ENCODE measurements around the gene KCNQ2. TPM values are rescaled to one million over a fixed set of nuclear protein-coding genes. Genes with fewer than 3 reads are reported as not detected.

The KCNQ2 gene
- total RNA-seq, 4 donors from 2014 or later, result not detected

DNA sequence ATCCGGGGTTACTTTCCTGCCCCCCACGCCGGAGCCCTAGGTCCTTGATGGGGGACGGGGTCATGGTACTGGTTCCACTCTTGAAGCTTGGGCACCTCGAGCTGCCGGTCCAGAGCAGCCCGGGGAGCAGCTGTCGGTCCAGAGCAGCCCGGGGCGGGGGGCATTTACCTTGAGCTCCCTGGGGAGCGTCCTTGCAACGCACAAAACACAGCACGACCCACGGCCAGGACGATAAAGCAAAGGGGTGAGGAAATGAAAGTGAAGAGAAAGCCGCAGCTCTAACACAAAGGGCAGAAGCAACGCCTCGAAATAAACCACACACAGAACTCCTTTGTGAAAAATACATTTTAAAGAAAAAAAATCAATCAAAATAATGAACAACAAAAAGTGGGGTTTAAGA, 39.1 kb downstream of the KCNQ2 start:
- ATAC-seq (ENCODE audit: low FRiP score), result no peak
- no peak for DNase-seq (ENCODE audit: low spot score)
- TF ChIP-seq, protein P1, sequence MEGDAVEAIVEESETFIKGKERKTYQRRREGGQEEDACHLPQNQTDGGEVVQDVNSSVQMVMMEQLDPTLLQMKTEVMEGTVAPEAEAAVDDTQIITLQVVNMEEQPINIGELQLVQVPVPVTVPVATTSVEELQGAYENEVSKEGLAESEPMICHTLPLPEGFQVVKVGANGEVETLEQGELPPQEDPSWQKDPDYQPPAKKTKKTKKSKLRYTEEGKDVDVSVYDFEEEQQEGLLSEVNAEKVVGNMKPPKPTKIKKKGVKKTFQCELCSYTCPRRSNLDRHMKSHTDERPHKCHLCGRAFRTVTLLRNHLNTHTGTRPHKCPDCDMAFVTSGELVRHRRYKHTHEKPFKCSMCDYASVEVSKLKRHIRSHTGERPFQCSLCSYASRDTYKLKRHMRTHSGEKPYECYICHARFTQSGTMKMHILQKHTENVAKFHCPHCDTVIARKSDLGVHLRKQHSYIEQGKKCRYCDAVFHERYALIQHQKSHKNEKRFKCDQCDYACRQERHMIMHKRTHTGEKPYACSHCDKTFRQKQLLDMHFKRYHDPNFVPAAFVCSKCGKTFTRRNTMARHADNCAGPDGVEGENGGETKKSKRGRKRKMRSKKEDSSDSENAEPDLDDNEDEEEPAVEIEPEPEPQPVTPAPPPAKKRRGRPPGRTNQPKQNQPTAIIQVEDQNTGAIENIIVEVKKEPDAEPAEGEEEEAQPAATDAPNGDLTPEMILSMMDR (IDR thresholded peaks at IDR 0.05), result no peak

DNA sequence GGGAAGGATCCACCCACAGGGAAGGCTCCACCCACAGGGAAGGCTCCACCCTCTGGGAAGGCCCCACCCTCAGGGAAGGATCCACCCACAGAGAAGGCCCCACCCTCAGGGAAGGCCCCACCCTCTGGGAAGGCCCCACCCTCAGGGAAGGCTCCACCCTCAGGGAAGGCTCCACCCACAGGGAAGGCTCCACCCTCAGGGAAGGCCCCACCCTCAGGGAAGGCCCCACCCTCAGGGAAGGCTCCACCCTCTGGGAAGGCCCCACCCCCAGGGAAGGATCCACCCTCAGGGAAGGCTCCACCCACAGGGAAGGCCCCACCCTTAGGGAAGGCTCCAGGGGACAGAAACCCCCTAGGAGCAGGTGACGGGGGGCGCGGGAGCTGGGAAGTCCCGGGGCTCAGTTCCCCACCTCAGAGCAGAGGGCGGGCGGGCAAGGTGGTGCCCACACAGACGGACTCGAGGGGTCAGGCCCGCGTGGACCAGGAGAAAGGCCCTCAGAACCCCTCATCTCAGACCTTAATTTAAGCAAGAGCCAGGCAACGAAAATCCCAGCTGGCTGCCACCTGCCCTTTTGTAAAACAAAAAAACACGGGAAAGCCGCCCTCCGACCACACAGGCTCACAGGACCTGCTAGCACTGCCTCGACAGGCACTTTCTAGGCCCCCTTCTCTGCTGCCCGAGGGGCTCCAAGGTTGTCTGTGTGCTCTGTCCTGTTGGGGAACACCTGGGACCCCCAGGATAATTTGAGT, 39.7 kb downstream of the KCNQ2 start:
- DNase-seq (ENCODE audit: low spot score) (no peak), ATAC-seq (ENCODE audit: low FRiP score) (no peak)
- TF ChIP-seq, protein P1 (IDR thresholded peaks at IDR 0.05), result no peak

DNA sequence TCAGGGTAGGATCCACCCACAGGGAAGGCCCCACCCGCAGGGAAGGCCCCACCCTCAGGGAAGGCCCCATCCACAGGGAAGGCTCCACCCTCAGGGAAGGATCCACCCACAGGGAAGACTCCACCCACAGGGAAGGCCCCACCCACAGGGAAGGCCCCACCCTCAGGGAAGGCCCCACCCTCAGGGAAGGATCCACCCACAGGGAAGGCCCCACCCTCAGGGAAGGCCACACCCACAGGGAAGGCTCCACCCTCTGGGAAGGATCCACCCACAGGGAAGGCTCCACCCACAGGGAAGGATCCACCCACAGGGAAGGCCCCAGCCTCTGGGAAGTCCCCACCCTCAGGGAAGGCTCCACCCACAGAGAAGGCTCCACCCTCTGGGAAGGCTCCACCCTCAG, 40.5 kb downstream of the KCNQ2 start:
- no peak for ATAC-seq (ENCODE audit: low FRiP score)

DNA sequence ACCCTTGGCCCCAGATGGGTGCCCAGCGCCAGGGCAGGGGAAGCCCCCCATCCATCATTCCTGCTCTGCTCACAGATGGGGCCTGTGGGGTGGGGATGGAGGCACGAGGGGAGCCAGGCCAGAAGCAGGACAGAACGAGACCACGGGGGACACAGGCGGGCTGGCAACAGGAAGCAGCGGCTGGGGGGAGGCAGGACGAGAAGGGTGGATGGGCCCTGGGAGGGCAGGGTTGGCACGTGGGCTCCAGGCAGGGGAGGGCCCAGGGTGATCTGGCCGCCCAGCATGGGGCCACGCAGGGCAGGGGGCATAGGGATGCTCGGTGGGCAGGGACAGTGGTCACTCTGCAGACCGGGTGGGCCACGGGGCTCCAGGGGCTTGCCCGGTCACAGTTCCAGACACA, 41.6 kb downstream of the KCNQ2 start:
- ATAC-seq (ENCODE audit: low FRiP score), result no peak
- no peak for DNase-seq (ENCODE audit: low spot score)
- TF ChIP-seq, protein P1 (IDR thresholded peaks at IDR 0.05), result no peak

More for the DNA sequence above, 40.5 kb downstream of the KCNQ2 start:
- DNase-seq (ENCODE audit: low spot score), result no peak
- TF ChIP-seq, protein P1 (IDR thresholded peaks at IDR 0.05), result no peak

DNA sequence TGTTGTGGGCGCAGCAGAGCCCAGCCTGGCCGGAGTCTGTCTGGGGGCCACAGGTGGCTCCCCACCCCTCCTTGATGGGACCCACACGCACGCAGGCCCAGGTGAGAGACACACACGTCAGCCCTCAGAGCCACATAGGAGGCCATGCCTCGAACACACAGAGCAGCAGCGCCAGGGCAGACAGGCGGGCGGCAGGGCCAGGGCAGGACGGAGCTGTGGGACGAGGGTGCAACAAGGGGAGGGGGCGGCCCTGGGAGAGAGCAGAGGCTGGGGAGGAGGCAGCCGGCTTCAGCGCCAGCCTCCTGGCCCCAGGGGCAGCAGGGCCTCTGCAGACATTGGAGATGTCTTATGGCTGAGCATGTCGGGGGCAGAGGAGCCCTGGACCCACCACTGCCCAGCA, 42.5 kb downstream of the KCNQ2 start:
- TF ChIP-seq, protein P1 (IDR thresholded peaks at IDR 0.05), result no peak
- ATAC-seq (ENCODE audit: low FRiP score), result no peak

DNA sequence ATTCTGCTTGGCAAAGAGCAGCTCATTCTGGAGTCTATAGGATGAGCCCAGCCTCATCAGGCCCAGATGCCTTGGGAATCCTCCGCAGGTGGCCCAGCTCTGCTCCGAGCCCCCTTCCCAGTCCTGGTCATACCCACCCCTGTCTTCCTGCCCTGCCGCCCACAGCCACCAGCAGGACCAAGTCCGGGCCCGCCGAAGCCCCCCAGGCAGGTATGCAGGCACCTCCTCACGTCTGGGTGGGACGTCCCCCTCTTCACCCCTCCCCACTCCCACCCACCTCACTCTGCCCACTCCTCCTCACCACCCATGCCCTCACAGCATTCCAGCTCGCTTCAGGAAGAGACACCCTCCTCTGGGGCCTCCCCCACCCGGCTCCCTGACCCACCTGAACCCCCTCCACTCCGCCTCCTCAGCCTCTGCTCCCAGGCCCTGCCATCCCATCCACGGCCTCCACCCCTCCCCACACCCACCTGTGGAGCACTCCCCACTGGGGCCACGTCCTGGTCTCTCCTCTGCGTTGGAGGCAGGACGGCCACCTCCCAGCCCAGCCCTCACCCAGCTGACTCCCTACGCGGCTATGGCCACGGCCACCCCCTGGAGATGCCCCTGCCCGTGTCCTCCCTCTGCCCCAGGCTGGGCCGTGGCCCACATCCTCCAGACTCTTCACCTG, 43.4 kb downstream of the KCNQ2 start:
- ATAC-seq (ENCODE audit: low FRiP score) (no peak), DNase-seq (ENCODE audit: low spot score) (no peak)
- TF ChIP-seq, protein P1 (IDR thresholded peaks at IDR 0.05), result no peak

More for the DNA sequence above, 42.5 kb downstream of the KCNQ2 start:
- DNase-seq (ENCODE audit: low spot score), result no peak
